ENCODE results near the gene PITX1.

DNA sequence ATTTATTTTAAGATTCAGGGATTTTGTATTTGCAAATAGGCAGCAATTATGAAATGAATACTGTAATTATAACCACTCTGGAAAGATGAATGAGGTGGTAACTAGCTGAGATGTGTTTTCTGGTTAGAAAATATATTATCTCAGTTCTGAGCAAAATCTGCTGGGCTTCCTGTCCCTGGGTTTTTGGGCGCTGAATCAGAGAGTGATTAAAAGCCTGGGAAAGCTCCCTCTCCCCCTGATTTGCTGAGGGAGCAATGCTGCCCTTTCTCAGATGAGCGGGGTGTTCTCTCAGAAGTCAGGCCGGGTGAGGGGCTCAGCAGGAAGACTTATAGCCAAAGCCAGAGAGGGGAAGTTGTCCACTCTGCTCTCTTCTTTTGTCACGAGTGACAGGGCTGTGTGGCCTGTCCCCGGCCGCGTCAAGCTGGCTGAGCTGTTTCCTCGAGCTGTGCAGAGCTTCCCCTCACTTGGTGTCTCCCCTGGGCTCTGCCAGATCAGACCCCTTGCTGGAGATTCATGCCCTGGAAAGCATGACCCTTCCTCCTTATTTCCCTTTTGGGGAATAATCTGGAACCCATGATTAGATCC lies 39.8 kb upstream of the PITX1 start:
- TF ChIP-seq, protein P1, sequence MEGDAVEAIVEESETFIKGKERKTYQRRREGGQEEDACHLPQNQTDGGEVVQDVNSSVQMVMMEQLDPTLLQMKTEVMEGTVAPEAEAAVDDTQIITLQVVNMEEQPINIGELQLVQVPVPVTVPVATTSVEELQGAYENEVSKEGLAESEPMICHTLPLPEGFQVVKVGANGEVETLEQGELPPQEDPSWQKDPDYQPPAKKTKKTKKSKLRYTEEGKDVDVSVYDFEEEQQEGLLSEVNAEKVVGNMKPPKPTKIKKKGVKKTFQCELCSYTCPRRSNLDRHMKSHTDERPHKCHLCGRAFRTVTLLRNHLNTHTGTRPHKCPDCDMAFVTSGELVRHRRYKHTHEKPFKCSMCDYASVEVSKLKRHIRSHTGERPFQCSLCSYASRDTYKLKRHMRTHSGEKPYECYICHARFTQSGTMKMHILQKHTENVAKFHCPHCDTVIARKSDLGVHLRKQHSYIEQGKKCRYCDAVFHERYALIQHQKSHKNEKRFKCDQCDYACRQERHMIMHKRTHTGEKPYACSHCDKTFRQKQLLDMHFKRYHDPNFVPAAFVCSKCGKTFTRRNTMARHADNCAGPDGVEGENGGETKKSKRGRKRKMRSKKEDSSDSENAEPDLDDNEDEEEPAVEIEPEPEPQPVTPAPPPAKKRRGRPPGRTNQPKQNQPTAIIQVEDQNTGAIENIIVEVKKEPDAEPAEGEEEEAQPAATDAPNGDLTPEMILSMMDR (IDR thresholded peaks at IDR 0.05), result no peak
- TF ChIP-seq POLR2AphosphoS5 (IDR thresholded peaks at IDR 0.05; ENCODE audit: insufficient read depth in 1 of 2, low read depth in 1 of 2), result no peak
- no peak for TF ChIP-seq POLR2A (IDR thresholded peaks at IDR 0.05)
